ENCODE data around the gene DYNLL1. TPM values are rescaled to one million over a fixed set of nuclear protein-coding genes. Genes with fewer than 3 reads are reported as not detected.
A peak's percentile ranks its signal among the peaks of the same experiment; 100 is the strongest.

Gene DYNLL1
- total and polyA plus RNA-seq, 2 of the 13 experiments (the other 11 are each of a cell fraction or from before 2014, with no cell fraction given), result 271 to 294 TPM

GRCh38 chr12:120534203-120534702, 38.3 kb downstream of the DYNLL1 start, which contains the start of gene RNF10 (continued):
- TF ChIP-seq BRD4 (CRISPR knock-in tag; IDR thresholded peaks at IDR 0.05), result no peak
- no peak for TF ChIP-seq HMG20A (CRISPR knock-in tag; IDR thresholded peaks at IDR 0.05; ENCODE audit: borderline replicate concordance)
- TF ChIP-seq NCOA5 (CRISPR knock-in tag; IDR thresholded peaks at IDR 0.05), result no peak
- no peak for TF ChIP-seq ZC3H13 (CRISPR knock-in tag; IDR thresholded peaks at IDR 0.05)
- TF ChIP-seq, protein P1, sequence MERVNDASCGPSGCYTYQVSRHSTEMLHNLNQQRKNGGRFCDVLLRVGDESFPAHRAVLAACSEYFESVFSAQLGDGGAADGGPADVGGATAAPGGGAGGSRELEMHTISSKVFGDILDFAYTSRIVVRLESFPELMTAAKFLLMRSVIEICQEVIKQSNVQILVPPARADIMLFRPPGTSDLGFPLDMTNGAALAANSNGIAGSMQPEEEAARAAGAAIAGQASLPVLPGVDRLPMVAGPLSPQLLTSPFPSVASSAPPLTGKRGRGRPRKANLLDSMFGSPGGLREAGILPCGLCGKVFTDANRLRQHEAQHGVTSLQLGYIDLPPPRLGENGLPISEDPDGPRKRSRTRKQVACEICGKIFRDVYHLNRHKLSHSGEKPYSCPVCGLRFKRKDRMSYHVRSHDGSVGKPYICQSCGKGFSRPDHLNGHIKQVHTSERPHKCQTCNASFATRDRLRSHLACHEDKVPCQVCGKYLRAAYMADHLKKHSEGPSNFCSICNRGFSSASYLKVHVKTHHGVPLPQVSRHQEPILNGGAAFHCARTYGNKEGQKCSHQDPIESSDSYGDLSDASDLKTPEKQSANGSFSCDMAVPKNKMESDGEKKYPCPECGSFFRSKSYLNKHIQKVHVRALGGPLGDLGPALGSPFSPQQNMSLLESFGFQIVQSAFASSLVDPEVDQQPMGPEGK (CRISPR knock-in tag; IDR thresholded peaks at IDR 0.05), result no peak
- TF ChIP-seq NFYC (CRISPR knock-in tag; IDR thresholded peaks at IDR 0.05), result no peak
- TF ChIP-seq, protein P2, sequence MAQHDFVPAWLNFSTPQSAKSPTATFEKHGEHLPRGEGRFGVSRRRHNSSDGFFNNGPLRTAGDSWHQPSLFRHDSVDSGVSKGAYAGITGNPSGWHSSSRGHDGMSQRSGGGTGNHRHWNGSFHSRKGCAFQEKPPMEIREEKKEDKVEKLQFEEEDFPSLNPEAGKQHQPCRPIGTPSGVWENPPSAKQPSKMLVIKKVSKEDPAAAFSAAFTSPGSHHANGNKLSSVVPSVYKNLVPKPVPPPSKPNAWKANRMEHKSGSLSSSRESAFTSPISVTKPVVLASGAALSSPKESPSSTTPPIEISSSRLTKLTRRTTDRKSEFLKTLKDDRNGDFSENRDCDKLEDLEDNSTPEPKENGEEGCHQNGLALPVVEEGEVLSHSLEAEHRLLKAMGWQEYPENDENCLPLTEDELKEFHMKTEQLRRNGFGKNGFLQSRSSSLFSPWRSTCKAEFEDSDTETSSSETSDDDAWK (CRISPR knock-in tag; IDR thresholded peaks at IDR 0.05), result no peak
- no peak for TF ChIP-seq MATR3 (CRISPR knock-in tag; IDR thresholded peaks at IDR 0.05)
- TF ChIP-seq FOSL1 (CRISPR knock-in tag; IDR thresholded peaks at IDR 0.05; ENCODE audit: borderline replicate concordance), result no peak
- TF ChIP-seq PLRG1 (conservative IDR thresholded peaks at IDR 0.05), result no peak
- no peak for TF ChIP-seq ZNF569 (CRISPR knock-in tag; IDR thresholded peaks at IDR 0.05; ENCODE audit: borderline replicate concordance)
- TF ChIP-seq ZNF383 (CRISPR knock-in tag; IDR thresholded peaks at IDR 0.05; ENCODE audit: borderline replicate concordance), result no peak
- TF ChIP-seq ZNF331 (CRISPR knock-in tag; IDR thresholded peaks at IDR 0.05), result no peak; the same call in 1 of the 2 replicates
- no peak for TF ChIP-seq TARDBP (CRISPR knock-in tag; IDR thresholded peaks at IDR 0.05)
- TF ChIP-seq, protein P3, sequence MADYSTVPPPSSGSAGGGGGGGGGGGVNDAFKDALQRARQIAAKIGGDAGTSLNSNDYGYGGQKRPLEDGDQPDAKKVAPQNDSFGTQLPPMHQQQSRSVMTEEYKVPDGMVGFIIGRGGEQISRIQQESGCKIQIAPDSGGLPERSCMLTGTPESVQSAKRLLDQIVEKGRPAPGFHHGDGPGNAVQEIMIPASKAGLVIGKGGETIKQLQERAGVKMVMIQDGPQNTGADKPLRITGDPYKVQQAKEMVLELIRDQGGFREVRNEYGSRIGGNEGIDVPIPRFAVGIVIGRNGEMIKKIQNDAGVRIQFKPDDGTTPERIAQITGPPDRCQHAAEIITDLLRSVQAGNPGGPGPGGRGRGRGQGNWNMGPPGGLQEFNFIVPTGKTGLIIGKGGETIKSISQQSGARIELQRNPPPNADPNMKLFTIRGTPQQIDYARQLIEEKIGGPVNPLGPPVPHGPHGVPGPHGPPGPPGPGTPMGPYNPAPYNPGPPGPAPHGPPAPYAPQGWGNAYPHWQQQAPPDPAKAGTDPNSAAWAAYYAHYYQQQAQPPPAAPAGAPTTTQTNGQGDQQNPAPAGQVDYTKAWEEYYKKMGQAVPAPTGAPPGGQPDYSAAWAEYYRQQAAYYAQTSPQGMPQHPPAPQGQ (CRISPR knock-in tag; IDR thresholded peaks at IDR 0.05; ENCODE audit: borderline replicate concordance), result no peak
- no peak for TF ChIP-seq FOXK2 (IDR thresholded peaks at IDR 0.05)
- TF ChIP-seq ZFP82 (CRISPR knock-in tag; IDR thresholded peaks at IDR 0.05; ENCODE audit: borderline replicate concordance), result peak; percentile 85; the same call in 1 of the 2 replicates
- no peak for TF ChIP-seq KAT2B (IDR thresholded peaks at IDR 0.05; ENCODE audit: borderline replicate concordance, low read depth, low read length)
- TF ChIP-seq, protein P4, sequence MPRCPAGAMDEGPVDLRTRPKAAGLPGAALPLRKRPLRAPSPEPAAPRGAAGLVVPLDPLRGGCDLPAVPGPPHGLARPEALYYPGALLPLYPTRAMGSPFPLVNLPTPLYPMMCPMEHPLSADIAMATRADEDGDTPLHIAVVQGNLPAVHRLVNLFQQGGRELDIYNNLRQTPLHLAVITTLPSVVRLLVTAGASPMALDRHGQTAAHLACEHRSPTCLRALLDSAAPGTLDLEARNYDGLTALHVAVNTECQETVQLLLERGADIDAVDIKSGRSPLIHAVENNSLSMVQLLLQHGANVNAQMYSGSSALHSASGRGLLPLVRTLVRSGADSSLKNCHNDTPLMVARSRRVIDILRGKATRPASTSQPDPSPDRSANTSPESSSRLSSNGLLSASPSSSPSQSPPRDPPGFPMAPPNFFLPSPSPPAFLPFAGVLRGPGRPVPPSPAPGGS (CRISPR knock-in tag; IDR thresholded peaks at IDR 0.05), result no peak
- TF ChIP-seq ZNF251 (CRISPR knock-in tag; IDR thresholded peaks at IDR 0.05), result no peak
- no peak for TF ChIP-seq ZNF136 (CRISPR knock-in tag; IDR thresholded peaks at IDR 0.05; ENCODE audit: low read depth)
- TF ChIP-seq, protein P5, sequence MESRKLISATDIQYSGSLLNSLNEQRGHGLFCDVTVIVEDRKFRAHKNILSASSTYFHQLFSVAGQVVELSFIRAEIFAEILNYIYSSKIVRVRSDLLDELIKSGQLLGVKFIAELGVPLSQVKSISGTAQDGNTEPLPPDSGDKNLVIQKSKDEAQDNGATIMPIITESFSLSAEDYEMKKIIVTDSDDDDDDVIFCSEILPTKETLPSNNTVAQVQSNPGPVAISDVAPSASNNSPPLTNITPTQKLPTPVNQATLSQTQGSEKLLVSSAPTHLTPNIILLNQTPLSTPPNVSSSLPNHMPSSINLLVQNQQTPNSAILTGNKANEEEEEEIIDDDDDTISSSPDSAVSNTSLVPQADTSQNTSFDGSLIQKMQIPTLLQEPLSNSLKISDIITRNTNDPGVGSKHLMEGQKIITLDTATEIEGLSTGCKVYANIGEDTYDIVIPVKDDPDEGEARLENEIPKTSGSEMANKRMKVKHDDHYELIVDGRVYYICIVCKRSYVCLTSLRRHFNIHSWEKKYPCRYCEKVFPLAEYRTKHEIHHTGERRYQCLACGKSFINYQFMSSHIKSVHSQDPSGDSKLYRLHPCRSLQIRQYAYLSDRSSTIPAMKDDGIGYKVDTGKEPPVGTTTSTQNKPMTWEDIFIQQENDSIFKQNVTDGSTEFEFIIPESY (CRISPR knock-in tag; IDR thresholded peaks at IDR 0.05), result no peak
- peak; percentile 3; the same call in 1 of the 2 replicates for TF ChIP-seq ZNF777 (CRISPR knock-in tag; IDR thresholded peaks at IDR 0.05)
- TF ChIP-seq ZNF317 (CRISPR knock-in tag; IDR thresholded peaks at IDR 0.05), result no peak
